ENCODE results near the gene TMEM208.

GRCh38 chr16:67188323-67188722, 38.6 kb upstream of the TMEM208 start:
- TF ChIP-seq JUN (CRISPR knock-in tag; IDR thresholded peaks at IDR 0.05) (no peak), CTCF (IDR thresholded peaks at IDR 0.05) (no peak), MXD4 (CRISPR knock-in tag; IDR thresholded peaks at IDR 0.05; ENCODE audit: borderline replicate concordance) (no peak)
- TF ChIP-seq, protein P1, sequence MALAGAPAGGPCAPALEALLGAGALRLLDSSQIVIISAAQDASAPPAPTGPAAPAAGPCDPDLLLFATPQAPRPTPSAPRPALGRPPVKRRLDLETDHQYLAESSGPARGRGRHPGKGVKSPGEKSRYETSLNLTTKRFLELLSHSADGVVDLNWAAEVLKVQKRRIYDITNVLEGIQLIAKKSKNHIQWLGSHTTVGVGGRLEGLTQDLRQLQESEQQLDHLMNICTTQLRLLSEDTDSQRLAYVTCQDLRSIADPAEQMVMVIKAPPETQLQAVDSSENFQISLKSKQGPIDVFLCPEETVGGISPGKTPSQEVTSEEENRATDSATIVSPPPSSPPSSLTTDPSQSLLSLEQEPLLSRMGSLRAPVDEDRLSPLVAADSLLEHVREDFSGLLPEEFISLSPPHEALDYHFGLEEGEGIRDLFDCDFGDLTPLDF (CRISPR knock-in tag; IDR thresholded peaks at IDR 0.05) = no peak
- TF ChIP-seq, protein P2, sequence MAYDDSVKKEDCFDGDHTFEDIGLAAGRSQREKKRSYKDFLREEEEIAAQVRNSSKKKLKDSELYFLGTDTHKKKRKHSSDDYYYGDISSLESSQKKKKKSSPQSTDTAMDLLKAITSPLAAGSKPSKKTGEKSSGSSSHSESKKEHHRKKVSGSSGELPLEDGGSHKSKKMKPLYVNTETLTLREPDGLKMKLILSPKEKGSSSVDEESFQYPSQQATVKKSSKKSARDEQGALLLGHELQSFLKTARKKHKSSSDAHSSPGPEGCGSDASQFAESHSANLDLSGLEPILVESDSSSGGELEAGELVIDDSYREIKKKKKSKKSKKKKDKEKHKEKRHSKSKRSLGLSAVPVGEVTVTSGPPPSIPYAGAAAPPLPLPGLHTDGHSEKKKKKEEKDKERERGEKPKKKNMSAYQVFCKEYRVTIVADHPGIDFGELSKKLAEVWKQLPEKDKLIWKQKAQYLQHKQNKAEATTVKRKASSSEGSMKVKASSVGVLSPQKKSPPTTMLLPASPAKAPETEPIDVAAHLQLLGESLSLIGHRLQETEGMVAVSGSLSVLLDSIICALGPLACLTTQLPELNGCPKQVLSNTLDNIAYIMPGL (CRISPR knock-in tag; IDR thresholded peaks at IDR 0.05) = no peak

Measured in WTC11 (cell line).